GM18502 (cell line): ENCODE data around the gene MAP1S.

ENCODE experiments used
- ATAC-seq: cut with Tn5 transposase; IDR thresholded peaks from one replicate; pipeline ENCODE4 v1.9.1; 2021; ENCODE audit warnings: mild to moderate bottlenecking; ENCODE audit not compliant: unreplicated experiment, poor library complexity

The MAP1S gene

GRCh38 chr19:17718947-17719711, at the start of gene MAP1S:
Gene MAP1S (plus strand): TSS chr19:17719480. CDS start chr19:17719503, 23 bp downstream.
- ATAC-seq = peak; percentile 73

GRCh38 chr19:17671906-17672305, 47.4 kb upstream of the MAP1S start:
- ATAC-seq = no peak

- no peak for ATAC-seq
Observed at GRCh38 chr19:17673937-17674799, 45.1 kb upstream of the MAP1S start.

GRCh38 chr19:17676295-17676694, 43.0 kb upstream of the MAP1S start:
- ATAC-seq = no peak

GRCh38 chr19:17677002-17677401, 42.3 kb upstream of the MAP1S start:
- no peak for ATAC-seq

GRCh38 chr19:17678836-17679235, 40.4 kb upstream of the MAP1S start:
- no peak for ATAC-seq

- ATAC-seq = no peak
Observed at GRCh38 chr19:17679526-17680229, 39.6 kb upstream of the MAP1S start.

GRCh38 chr19:17680230-17680722, 39.0 kb upstream of the MAP1S start:
- ATAC-seq = no peak

- no peak for ATAC-seq
Observed at GRCh38 chr19:17681505-17682125, 37.7 kb upstream of the MAP1S start.

GRCh38 chr19:17682273-17682672, 37.0 kb upstream of the MAP1S start:
- ATAC-seq = no peak

- ATAC-seq = no peak
Observed at GRCh38 chr19:17683078-17683477, 36.2 kb upstream of the MAP1S start.

GRCh38 chr19:17684256-17684655, 35.0 kb upstream of the MAP1S start:
- no peak for ATAC-seq

- ATAC-seq = no peak
Observed at GRCh38 chr19:17685451-17686022, 33.7 kb upstream of the MAP1S start.

- no peak for ATAC-seq
Observed at GRCh38 chr19:17686023-17686521, 33.2 kb upstream of the MAP1S start.

- no peak for ATAC-seq
Observed at GRCh38 chr19:17686592-17687024, 32.7 kb upstream of the MAP1S start.

- no peak for ATAC-seq
Observed at GRCh38 chr19:17687141-17687856, 32.0 kb upstream of the MAP1S start.

GRCh38 chr19:17687857-17688784, 31.2 kb upstream of the MAP1S start, which contains the start of gene UNC13A:
Gene UNC13A (minus strand): TSS chr19:17688354. CDS start chr19:17688199, 155 bp downstream.
- ATAC-seq = no peak
